Measurements from ENCODE around the gene TMEM161A.
"Not testable (repeated sequence)": the region's sequence is repeated elsewhere in the genome, so short reads cannot be mapped to it uniquely, and the experiment has no call there.

Gene TMEM161A

DNA sequence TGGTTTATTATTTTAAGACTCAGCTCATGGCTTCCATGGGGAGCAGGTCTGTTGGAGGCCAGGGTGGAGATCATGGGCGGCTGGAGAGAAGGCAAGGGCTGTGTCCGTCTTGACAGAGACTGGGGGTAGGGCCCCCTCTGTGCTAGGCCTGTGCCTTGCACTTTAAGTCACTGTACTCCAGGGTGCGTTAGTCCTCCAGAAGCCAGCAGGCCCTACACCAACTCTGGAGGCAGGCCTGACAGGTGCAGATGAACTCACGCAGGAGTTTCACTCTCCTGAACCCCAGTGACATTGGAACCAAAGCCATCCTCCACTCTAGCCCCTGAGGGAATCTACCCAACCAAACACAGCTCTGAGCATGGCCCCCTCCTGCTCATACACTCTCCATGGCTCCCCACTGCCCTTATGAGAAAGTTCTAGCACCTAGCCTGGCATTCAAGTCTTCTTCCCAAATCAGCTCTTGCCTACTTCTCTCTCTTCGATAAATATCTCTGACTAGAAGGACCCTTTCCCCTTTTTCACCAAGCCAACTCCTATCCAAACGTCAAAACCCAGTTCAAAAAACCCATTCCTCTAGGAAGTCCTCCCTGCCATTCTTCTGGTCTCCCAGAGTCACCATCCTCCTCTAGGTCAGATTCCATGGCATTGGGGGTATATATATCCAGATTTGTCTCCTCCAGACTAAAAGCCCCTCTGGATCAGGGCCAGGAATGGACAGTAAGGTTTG lies 16.7 kb upstream of the TMEM161A start:
- DNase-seq = no peak

DNA sequence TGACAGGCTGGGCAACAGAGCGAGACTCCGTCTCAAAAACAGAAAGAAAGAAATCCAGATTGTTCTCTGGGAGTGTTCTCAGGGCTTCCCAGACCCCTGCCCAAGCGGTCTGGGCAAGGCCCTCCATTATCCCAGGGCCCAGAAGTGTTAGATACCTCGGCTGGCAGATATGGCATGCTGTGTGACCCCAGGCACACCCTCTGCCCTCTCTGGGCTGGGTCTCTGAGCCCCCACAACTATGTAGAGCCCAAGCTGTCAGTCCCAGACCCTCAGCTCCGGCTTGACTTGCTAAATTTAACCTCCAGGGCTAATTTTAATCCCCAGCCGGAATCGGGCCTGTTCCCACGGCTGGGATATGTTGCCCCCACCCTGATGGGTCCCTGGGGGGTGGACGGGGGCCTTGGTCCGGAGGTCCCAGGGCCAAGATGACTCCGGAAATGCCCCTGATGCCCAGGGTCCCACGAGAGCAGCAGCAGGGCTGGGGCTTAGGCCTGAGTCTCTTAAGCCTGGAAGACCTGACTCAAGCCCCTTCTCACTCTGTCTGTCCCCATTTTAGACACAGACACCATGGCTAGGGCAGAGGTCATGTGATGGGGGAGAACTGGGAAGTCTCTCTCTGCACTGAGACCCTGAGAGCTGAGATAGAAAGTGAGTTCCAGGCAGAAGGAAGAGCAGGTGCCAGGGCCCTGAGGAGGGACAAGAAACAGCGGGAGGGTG lies 14.5 kb upstream of the TMEM161A start:
- DNase-seq = no peak

DNA sequence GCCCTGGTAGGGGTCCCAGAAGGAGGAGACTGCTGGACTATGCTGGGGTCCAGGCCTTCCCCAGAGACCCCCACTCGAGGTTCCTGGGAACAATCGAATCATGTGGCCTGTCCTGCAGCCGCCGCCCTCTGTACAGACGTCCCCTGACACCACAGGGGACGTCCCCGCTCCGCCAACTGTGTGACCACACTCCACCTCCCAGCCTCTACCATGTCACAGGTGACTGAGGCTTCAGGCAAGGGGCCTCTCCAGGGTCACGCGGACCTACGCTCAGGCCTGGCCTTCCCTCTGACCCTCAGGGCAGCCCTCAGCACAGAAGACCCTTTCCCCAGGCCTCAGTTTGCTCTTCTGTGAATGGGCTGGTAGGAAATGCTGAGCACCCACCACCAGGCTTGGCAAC lies 13.1 kb upstream of the TMEM161A start:
- no peak for DNase-seq

DNA sequence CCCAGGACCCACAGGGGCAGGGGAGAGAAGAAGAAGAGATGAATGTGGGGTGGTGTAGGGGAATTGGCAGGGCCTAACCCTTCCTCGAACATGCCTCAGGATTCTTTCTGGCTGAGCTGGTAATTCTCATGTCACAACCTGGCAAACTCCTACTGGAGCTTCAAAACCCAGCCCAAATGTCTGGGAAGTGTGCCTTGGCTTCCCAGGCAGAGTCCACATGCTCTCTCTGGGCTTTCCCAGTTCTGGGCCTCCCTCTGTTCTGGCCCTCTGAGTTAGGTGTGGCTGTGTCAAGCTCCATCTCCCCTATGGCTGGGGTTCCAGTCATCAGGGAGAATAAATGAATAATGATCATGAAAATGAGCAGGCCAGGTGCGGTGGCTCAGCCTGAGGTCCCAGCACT lies 11.2 kb upstream of the TMEM161A start:
- DNase-seq = no peak

DNA sequence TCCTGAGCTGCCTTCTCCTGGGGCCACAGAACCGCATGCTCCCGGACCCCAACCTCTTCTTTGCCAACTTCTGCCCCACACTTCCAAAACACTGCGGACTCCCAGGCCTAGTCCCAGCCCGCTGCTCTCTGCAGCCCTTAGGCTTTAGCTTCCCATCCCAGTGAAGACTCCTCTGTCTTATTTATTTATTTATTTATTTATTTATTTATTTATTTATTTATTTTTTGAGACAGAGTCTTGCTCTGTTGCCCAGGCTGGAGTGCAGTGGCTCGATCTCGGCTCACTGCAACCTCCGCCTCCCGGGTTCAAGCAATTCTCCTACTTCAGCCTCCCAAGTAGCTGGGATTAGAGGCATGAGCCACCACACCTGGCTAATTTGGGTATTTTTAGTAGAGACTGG lies 10.2 kb upstream of the TMEM161A start:
- DNase-seq = not testable (repeated sequence)

DNA sequence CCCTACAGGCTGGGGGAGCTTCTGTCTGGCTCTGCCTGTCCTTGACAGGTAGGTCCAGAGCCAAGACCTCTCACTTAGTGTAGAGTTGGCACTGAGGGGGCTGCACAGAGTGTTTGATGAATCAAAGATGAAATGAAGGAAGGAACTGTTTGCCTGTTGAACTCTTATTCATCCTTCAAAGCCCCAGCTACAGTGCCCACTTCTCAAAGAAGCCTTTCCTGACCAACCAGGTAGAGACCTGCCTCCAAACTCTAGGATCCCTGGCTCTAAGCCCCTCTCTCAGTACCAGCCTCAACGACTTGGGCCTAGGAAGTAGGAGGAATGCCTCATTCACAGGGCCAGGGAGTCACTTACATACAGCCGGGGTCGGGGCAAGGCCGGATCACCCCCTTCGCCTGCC lies 9.1 kb upstream of the TMEM161A start:
- DNase-seq = no peak

DNA sequence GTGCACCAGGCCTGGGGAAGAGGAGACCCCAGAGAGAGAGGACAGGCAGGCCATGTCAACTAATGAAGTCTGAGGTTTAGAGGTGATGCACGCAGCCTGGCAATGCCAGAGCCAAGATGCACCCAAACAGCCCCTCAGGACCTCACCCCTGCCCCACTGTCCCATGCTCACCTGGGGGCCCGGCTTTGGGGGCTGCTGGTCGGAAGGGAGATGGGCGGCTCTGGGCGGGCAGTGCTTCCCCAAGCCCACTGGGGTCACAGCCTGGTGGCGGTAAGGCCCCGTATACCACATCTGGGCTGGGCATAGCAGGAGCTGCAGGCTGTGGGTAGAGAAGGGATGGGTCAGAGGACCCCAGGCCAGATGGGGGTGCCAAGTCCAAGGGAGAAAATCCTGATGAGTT lies 8.6 kb upstream of the TMEM161A start:
- DNase-seq = no peak

DNA sequence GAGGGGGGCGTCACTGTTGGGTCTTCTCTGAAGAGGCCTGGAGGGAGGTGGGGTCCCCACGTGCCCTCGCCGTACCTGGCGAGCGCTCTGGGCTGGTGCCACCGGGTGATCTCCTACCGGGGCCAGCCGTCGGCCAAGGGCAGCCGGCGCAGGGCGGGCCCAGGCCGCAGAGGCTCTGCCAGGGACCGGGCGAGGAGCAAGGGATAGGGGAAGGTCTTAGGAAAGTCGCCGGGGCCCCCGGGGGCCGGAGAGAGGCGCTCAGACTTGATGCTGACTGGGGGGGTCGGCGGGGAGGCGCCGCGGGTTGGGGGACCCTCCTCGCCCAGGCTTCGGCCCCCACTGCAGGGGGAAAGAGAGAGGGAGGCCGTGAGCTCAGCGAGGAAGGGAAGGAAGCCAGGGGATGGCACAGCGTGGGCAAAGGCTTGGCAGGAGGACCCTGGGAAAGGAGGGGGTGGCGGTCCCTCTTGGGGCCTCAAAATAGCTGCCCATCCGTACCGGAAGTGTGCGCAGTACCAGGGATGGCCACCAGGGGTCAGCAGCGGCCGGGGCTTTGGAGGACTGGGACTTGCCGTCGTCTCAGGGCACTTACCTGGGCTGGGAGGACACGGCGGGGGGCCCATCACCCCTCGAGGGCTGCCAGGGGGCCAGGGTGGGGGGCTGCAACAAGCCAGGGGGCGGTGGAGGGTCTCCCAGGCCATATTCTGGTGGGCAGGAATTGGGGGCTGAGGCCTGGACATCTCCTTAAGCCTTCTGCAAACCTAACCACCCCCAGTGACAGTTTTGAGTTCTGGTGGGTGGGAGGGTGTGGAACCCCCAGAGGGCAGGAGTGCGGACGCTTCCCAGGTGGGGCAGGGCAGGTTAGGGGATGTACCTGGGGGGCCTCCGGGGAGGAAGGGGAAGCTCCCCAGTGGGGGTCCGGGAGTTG lies 7.7 kb upstream of the TMEM161A start:
- peak; percentile 35 for DNase-seq

DNA sequence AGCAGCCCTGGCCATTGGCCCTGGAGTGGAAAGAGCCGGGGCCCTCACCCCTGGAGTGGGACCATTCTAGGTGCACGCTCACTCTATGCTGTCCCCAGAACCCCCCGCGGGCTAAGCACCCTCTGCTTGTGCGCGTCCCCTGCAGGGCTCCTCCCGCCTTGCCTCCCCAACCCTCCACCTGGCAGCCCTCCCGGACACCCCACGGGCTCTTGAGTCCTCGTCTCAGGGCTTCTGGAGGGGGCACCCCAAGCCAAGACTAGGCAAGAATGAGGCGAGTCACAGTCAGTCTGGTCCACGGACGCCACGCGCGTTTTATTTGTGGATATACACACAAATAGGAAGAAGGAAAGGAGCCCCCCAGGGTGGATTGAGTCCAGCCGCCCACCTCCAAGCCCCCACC lies 7.0 kb upstream of the TMEM161A start:
- DNase-seq = no peak

DNA sequence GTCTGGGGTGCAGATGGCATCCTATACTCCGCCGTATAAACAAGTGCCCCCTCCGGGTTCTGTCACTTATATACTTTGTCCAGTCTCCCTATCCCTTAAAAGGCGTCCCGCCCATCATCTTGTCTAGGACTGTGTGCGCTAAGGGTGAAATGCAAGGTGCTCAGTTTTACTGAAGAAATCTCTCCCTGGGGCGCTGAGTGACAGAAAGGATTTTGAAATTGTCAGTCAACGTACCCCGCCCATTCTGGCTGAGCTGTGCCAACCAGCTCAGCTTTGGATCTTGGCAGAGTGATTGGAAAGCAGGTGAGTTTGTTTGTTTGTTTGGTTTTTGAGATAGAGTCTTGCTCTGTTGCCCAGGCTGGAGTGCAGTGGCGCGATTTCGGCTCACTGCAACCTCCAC lies 4.1 kb upstream of the TMEM161A start:
- DNase-seq = no peak

DNA sequence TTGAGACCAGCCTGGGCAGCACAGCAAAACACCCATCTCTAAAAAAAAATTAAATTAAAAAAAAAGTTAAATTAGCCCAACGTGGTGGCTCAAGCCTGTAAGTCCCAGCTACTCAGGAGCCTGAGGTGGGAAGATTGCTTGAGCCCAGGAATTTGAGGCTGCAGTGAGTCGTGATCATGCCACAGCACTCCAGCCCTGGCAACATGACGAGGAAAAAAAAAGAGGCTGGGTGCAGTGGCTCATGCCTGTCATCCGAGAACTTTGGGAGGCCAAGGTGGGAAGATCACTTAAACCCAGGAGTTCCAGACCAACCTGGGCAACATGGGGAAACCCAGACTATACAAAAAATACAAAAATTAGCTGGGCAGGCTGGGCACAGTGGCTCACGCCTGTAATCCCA lies 2.2 kb upstream of the TMEM161A start:
- no peak for DNase-seq

DNA sequence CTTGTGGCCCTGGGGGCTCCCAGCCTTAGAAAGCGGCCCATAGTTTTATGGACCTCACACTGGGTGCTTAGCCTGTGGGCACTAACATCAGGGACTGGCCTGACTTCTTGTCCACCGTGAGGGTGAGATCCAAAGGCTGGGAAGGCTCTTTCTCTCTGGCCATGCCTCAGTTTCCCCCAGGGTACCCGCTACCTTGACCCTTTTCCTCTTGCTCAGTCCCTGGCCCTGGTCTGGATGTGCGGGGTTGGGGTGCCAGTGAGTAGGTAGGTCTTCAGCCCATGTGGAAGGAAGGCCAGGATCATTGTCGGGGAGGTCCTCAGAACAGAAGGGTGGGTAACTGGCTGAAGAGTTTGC lies 1.6 kb upstream of the TMEM161A start:
- no peak for DNase-seq

DNA sequence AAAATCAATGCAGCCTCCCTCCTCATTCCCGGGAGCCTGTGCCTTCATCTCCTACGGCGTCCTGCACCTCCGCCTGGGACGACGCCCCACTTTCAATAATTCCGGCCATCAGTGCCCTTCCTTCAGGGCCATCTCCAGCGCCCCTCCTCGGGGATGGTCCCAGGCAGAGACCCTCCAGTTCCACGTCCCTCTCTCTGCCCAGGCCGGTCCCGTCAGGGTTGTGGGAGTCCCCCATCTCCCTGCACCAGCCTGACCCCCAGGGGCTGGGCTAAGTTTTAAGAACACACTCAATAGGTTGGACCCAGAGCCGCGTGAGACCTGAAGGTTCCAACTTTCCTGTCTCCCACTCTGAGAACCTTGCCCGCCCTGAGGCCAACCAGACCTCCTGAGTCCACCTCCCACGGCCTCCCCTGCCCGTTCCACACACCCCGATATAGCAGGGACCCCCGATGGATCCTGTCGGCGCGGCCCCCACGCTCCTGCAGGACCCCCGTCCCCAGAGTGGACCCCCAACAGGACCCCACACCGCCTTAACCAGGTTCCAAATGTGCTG lies 646 bp downstream of the TMEM161A start:
- no peak for DNase-seq

DNA sequence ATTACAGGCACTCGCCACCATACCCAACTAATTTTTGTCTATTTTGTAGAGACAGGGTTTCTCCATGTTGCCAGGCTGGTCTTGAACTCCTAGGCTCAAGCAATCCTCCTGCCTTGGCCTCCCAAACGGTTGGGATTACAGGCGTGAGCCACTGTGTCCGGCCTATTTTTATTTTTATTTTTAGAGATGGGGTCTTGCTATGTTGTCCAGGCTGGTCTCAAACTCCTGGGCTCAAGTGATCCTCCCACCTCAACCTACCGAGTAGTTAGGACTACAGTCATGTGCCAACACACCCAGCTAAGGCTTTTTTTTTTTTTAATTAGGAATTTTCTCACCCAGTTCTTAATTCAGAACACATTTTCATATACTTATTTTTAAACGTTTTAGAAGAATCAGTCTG lies 2.6 kb downstream of the TMEM161A start:
- DNase-seq = not testable (repeated sequence)

DNA sequence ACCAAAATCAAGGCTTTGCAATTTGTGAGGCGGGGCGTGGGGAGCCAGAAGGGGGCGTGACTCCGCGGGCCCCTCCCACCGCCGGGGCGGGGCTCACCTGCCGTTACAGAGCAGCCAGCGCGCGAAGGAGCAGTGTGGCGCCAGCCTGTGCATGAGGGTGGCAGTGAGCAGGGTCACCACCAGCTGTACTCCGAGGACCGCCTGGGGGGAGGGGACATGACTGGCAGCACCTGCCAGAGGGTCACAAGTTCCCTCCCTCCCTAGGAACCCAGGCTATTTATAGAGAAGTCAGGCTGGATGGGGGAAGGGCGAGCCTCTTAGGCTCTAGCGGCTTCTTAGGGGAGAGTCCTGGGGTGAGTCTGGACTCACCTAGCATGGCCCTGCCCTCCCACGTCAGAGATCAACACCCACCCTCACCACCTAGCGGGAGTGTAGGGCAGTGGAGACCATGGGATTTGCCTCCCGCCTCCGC lies 3.6 kb downstream of the TMEM161A start:
- DNase-seq = peak; percentile 3

DNA sequence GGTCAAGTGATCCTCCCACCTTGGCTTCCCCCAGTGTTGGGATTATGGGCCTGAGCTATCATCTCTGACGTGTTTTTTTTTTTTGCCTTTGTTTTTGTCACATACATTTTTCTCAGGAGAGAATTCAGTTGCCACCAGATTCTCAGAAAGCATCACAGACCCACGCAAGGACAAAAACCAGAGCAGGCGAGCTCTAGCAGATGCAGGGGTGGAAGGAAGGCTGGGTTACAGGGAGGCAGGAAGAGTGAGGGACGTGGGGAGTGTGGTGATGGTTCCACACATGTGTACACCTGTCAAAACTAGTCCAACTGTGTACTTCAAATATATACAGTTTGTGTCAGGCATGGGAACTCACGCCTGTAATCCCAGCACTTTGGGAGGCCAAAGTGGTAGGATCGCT lies 4.3 kb downstream of the TMEM161A start:
- DNase-seq = no peak

DNA sequence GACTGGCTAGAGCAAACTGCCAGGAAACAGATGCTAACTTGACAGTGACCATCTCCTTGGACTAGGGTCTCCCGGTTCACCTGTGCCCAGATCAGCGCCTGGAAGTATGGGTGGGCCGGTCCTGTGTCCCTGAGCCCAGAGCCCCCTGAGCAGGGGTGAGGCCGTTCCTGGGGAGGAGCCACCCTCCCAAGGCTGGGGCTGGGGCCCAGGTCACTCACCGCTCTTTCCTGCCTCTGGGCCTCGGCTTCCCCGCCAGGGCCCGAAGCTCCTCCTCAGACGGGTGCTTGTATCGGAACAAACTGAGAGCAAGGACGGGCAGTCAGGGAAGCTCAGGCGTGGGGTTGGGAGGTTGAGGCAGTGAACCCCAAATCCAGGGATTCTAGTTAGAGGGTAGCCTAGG lies 5.4 kb downstream of the TMEM161A start:
- no peak for DNase-seq

DNA sequence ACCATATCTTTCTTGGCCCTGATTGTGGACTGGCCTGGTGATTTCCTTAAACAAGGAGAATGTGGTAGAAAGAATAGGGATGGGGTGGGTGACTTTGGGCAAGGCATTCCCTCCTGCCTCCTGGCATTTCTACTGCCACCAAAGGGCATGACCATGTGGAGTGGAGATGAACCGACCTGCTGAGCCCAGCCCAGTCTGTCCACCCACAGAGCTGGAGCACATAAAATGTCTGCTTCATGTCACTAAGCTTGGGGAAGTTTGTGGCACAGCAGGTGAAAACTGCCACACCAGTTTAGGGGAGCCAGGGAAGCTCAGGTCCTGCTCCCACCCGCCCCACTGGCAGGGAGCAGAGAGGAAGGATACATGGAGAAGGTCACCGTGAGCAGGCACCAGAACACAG lies 6.3 kb downstream of the TMEM161A start:
- DNase-seq = no peak

DNA sequence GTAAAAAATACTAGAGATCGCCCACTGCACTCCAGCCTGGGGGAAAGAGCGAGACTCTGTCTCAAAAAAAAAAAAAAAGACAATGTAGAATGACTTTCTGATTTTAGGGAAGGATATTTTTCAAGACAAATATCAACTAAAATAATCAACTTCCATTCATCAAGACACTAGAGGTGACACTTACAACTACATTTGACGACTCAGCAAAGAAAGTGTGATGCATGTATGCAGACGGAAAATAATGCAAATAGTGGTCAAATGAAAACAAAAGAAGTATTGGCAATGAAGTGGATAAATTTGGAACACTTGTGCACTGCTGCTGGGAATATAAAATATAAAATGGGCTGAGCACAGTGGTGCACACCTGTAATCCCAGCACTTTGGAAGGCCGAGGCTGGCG lies 12.2 kb downstream of the TMEM161A start:
- DNase-seq = no peak

DNA sequence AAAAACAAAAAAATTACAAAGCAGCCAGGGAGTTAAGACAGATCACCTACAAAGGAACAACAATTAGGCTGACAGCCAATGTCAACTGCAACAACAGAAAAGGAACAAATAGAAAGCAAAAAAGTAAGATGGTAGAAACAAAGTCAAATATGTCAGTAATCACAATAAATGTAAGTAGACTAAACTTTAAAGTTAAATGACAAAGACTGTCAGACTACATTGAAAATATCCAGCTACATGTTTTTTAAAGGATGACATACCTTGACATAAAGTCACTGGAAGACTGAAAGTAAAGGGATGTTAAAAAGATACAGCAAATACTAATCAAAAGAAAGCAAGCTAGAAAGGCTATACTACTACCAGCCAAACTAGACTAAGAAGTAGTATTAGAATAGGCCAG lies 14.9 kb downstream of the TMEM161A start:
- DNase-seq = no peak

DNA sequence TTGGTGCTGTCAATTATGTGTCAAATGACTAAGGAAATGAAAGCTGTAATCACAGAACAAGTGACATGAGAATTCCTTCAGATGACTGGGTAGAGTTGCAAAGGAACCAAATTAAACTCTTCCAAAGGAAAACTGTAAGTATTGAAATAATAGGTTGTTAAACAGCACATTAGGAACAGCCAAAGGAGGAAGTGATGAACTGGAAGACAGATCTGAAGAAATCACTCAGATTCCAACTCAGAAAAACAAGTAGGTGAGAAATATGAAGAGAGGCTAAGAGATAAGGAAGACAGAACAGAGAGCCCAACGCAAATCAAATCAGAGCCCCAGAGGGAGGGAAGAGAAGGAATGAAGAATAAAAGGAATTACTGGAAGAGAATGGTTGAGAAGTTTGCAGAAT lies 15.4 kb downstream of the TMEM161A start:
- no peak for DNase-seq

DNA sequence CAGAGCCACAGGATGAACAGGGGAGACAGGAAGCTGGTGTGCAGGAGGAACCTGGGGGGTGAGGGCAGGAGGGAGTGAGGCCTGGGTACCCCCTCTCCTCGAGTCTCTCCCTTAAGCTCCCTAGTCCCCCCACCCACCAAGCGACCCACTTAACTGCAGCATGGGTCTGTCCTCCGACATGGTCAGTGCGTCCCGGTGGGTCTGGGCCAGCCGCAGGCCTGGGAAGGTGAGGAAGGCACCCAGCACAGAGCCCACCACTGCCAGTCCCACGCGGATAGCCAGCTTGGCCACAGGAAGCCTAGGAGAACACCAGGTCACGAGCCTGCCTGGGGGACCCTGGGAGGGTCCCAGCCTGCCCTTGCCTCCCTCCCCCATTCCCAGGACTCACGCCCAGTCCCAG lies 16.9 kb downstream of the TMEM161A start:
- DNase-seq = no peak

All from NCI-H510A treated with DMSO at 0.1 percent for 48 hours (cell line).